ENCODE measurements around the gene RYR2. TPM values are rescaled to one million over a fixed set of nuclear protein-coding genes. Genes with fewer than 3 reads are reported as not detected.

Gene RYR2
- total and polyA plus RNA-seq, 2 of the 8 experiments (the other 6 are each of a cell fraction or from before 2014, with no cell fraction given), result 1.3 to 4.4 TPM

GRCh38 chr1:237223419-237223818 is 181.4 kb downstream of the RYR2 start:
- H4K20me1 ChIP-seq (replicated peaks in 1 of 2; ENCODE audit: control insufficient read depth in 1 of 2, insufficient read depth in 2 of 2, low read length in 2 of 2), result no peaks in the 10 kb centered on the region
- ChIA-PET CTCF (ENCODE audit: partially characterized antibody) (no interaction called here), POLR2A (ENCODE audit: partially characterized antibody) (no interaction called here)
- no peak overlapping the region for H2BK12ac ChIP-seq (ENCODE audit: low read depth, low read length)
- no peak overlapping the region for H3K27ac ChIP-seq (ENCODE audit: low read depth, low read length)
- no peak overlapping the region for H3K9ac ChIP-seq (replicated peaks in 1 of 4; ENCODE audit: extremely low read depth in 1 of 4, low read depth in 3 of 4, low read length in 3 of 4)
- no peak overlapping the region for H4K91ac ChIP-seq (replicated peaks; ENCODE audit: insufficient read length, low read length)
- no peaks in the 10 kb centered on the region; a peak in 1 of 8 replicates for H3K36me3 ChIP-seq (ENCODE audit: control insufficient read depth in 2 of 4, insufficient read depth in 4 of 4, low read length in 3 of 4)
- no peak overlapping the region for H2AK5ac ChIP-seq (ENCODE audit: low read depth, low read length)
- no peak overlapping the region for H3K18ac ChIP-seq (ENCODE audit: extremely low read depth, low read length)
- no peak overlapping the region for H3K14ac ChIP-seq (ENCODE audit: insufficient read length)
- no peak for FAIRE-seq
- 84% methylated on average over 2 of the region's 2 CpGs; no CpG with 5 or more reads in 1 of the 2 experiments for WGBS, 2 experiments (ENCODE audit: extremely low coverage in 1 of 2, insufficient coverage in 1 of 2, insufficient read length in 1 of 2, insufficient replicate concordance in 2 of 2, low coverage in 1 of 2, low lambda C conversion rate in 2 of 2, missing lambda C conversion rate in 1 of 2)
- H3K79me1 ChIP-seq (ENCODE audit: low read depth, low read length), result no peaks in the 10 kb centered on the region; the same call in 1 of the 2 replicates
- H3K56ac ChIP-seq (replicated peaks; ENCODE audit: insufficient read length, low read depth, low read length), result no peak overlapping the region
- no peaks in the 10 kb centered on the region; the same call in 1 of the 2 replicates for H3K23me2 ChIP-seq (ENCODE audit: low read depth, low read length)
- H3K79me2 ChIP-seq (ENCODE audit: control insufficient read depth in 1 of 2, insufficient read depth in 2 of 2, low read length in 2 of 2), result no peaks in the 10 kb centered on the region; a peak in 1 of 4 replicates
- H4K8ac ChIP-seq (ENCODE audit: extremely low read depth, insufficient read depth, low read length), result no peak overlapping the region
- no peaks in the 10 kb centered on the region for H3K9me3 ChIP-seq (ENCODE audit: insufficient read depth in 2 of 2, low read depth in 1 of 2, low read length in 1 of 2)
- H4K5ac ChIP-seq (ENCODE audit: insufficient read length, low read depth, low read length), result no peak overlapping the region
- no peak overlapping the region for H2BK5ac ChIP-seq (ENCODE audit: low read depth, low read length)
- no peak for DNase-seq (ENCODE audit: low read depth in 1 of 2, low spot score in 2 of 2)
- H2BK15ac ChIP-seq (ENCODE audit: low read length), result no peak overlapping the region
- no peak overlapping the region for H2AFZ ChIP-seq (ENCODE audit: low read length)
- no peak overlapping the region for H3K23ac ChIP-seq (ENCODE audit: insufficient read length)
- no peak overlapping the region for H3K4me3 ChIP-seq (ENCODE audit: extremely low read depth in 1 of 4, insufficient read depth in 2 of 4, low read depth in 3 of 4, low read length in 4 of 4)
- H3K4me1 ChIP-seq (replicated peaks in 1 of 4; ENCODE audit: control insufficient read depth in 3 of 4, insufficient read depth in 4 of 4, low read length in 3 of 4), result no peaks in the 10 kb centered on the region
- no peak overlapping the region for H2BK20ac ChIP-seq (ENCODE audit: low read length)
- no peak for TF ChIP-seq MAFK (IDR thresholded peaks at IDR 0.05; ENCODE audit: low read depth, low read length)
- H3K4me2 ChIP-seq (ENCODE audit: insufficient read depth in 1 of 2, low read depth in 2 of 2, low read length in 2 of 2), result no peak overlapping the region
- H3K27me3 ChIP-seq (replicated peaks in 1 of 4; ENCODE audit: control insufficient read depth in 3 of 4, extremely low read depth in 1 of 4, insufficient read depth in 3 of 4, low read length in 3 of 4), result no peaks in the 10 kb centered on the region
- no peak overlapping the region for H2BK120ac ChIP-seq (replicated peaks; ENCODE audit: low read depth, low read length)
- H3K4ac ChIP-seq (replicated peaks; ENCODE audit: insufficient read length, low read depth, low read length), result no peak overlapping the region
